Measurements from ENCODE around the gene CEBPG.

CEBPG gene

DNA sequence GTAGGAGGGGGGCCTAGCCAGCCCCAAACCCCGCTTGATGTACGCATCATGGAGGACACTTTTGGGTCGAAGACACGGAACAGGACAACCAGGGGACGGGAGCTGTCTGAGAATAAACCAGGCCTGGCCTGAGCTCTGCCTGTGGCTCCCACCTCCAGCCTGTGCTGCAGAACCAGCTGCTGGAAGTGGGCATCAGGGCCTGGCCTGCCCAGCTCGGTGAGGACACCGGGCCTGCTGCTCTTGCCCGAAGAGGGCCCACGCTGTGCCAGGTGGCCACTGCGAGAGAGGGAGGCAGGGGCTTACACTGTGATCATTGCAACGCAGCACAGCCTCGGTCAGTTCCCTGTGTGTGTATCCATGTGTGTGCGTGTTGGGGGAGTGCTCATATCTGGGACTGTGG, 34.6 kb downstream of the CEBPG start:
- peak; percentile 20 for DNase-seq

DNA sequence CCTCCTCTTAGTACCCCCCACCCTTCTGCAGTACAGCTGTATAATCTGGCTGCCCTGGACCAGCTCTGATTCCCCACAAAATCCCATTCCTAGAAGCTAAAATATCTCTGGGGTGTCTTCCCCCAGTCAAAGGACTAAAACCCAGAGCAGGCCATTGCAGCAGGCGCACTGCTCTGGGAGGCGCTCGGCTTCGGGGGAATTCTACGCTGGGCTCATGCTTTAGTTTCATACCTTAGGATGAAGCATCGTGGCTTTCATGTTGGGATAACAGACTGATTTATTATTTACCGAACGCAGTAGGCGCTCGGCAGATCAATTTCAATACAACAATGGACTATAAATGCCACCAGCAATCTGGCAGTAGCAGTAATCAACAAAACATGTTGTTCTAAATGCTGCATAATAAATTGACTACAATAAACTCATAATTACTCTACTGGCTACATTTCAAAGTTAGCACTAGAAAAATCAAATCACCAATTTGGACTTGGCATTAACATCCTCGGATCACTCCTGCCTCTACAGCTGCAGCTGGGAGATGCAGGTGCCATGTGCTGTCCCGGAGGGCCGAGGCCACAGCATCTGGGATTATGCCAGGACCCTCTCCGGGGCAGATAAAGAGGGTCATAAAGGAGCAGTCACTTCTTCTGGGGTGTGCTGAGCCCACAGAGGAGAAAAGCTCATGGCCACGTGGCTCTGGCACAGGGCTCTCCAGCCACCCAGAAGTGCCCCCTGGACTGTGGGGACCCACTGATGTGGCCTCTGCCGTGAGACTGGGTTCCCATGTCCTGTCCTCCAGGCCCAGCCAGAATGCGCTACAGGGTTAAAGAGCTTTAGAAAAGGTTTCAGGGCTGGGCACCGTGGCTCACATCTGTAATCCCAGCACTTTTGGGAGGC, 35.3 kb downstream of the CEBPG start:
- no peak for DNase-seq

DNA sequence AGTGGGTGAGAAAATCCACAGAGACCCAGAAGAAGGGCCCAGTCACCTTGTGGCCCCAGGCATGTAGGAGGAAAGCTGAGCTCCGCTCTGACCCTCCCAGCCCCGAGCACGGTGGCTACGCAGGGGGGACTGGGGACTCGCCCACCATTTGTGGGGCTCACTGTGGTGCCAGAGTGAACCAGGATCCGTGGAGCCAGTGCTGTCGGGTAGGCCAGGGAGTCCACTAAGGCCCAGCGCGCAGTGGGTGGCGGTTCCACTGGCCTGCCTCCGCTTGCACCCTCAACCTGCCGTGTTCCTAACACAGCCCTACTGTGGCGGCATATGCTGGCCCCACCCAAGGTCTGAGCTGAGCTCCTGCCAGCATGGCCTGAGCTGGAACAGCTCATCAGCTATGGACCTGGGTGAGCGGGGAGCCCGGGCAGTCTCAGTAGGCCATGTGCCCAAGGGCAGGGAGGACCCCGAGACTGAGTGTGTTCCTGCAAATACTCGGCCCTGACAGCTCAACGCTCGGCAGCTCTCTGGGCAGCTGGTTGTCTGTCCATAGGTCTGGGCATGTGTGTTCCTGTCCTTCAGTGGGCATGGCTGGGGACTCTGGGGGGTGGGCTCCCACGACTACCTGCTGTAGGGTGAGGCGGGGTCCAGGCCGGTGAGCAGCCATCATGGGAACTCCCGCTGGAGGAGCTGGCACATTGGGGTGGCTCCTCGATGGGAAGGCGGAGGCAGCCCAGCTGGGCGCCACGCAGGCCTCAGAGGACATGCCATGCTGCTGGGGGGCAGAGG, 36.6 kb downstream of the CEBPG start:
- DNase-seq, result peak; percentile 20

DNA sequence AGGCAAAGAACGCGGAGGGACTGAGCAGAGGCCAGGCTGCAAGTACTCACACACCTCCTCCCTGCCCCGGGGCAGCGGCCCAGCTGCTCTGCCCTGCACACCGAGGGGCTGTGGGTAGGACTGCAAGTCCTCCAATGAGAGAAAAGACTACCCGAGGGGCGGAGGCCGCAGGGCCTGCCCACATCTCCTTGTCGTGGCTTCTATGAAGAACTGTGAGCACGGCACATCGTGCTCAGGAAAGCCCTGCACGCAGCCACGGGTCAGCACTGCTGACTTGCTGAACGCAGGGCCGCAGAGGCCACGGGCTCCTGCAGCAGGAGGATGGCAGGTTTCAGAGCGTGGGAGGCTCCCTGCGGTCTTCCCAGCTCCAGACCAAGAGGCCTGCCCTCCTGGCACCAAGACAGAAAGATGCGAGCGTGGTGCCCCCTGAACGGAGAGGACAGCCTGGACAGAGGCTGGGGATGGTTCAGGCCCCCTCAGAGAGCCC, 37.4 kb downstream of the CEBPG start:
- DNase-seq, result peak; percentile 21

DNA sequence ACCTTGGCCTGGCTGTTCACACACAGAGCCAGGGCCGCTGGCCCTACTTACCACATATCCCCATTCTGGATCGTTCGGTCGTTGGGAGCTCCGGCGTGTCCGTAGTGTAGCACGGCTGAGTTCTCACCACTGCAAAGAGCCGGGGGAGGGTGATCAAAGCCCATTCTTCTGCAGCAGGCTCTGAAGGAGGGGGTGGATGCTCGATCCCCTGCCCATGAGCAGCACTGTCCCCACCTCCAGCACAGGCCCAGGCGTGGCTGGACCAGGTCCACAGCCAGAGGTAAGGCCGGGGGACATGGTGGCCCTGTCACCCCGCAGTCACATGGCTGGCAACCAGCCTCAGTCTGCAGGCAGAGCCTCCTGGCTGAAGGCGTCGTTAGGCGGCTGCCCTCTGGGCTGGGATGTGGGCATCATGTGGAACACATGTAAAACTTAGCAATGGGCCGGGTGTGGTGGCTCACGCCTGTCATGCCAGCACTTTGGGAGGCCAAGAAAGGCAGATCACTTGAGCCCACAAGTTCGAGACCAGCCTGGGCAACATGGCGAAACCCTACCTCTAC, 38.2 kb downstream of the CEBPG start:
- DNase-seq, result peak; percentile 21

- peak; percentile 21 for DNase-seq
Measured at GRCh38 chr19:33412601-33413425, 39.3 kb downstream of the CEBPG start.

GRCh38 chr19:33413426-33413725, 39.9 kb downstream of the CEBPG start:
- DNase-seq, result no peak

DNA sequence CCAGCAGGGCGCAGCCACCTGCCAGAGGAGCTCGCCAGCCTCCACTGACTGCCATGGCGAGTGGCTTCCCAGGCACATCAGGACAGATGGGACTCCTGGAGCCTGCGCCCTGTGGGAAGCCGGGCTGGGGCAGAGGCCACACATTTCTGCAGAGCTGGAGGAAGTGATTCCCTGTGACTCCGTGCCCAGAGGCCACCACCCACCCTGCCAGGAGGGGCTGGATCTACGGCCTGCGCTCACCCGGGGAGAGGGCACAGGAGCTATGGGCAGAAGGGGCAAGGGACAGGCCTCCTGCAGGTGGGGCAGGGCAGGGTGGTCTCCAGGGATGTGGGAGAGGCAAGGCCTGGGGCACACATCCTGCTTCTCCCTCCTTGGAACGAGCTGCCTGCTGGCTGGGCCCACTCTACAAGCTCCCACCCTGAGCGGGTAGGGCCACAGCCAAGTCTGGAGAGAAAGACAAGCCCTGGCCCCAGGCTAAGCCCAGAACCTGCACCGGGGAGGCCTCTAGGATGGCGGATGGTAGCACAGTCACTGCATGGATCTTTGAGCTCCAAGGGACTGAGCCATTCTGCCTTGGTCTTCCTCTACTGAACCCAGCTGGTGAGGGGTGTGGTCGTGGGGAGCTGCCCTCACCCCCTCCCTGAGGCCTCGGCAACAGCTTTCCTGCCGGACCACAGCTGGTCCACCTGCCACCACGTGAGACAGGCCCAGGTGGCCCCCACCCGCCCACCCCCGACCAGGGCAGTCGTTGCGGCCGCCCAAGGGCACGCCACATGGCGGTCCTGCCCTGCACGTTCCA, 40.6 kb downstream of the CEBPG start:
- DNase-seq, result peak; percentile 27

GRCh38 chr19:33414667-33415605, 41.4 kb downstream of the CEBPG start:
- peak; percentile 22 for DNase-seq

DNA sequence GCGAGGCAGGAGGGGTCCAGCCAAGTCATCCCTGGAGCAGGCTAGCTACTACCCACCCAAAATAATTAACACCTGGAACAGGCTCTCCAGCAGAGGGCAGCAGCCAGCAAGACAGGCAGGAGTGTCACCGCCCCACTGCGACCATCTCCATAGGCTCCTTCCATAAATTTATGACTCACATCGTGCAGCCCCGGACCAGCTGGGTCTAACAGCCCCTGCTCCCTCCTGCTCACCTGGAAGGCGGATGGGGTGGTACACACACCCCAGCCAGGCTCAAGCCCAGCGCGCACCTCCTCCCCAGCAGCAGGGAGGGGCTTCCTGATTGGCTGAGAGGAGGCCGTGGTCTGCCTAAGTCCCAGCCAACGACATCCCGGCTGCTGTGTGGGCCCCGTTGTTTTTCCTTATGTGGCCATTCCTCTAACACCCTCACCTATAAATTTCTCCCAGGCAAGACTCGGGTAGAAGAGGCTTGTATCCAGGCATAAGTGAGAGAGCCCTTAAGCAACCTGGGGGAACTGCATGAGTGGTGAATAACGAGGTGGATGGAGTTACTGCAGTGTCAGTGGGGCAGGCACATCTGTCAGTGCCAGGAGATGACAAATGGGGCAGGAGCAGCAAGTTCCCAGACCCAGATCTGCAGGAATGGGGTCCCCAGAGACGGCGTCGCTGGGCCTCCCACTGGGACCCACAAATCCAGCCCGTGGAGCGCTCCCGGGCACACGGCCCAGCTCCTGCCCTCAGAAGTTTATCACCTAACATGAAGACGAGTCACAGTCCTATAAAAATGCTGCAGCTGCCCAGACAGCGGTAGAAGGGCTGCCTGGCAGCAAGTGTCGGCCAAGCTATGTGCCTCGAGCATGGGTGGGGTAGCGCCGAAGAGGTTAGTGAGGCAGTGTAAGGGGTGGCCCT, 43.1 kb downstream of the CEBPG start:
- DNase-seq, result no peak

- DNase-seq, result no peak
Measured at GRCh38 chr19:33417751-33418150, 44.2 kb downstream of the CEBPG start.

GRCh38 chr19:33418461-33418860, 45.0 kb downstream of the CEBPG start:
- DNase-seq, result peak; percentile 5

- no peak for DNase-seq
Measured at GRCh38 chr19:33418871-33419787, 45.6 kb downstream of the CEBPG start.

- DNase-seq, result no peak
Measured at GRCh38 chr19:33419788-33420130, 46.2 kb downstream of the CEBPG start.

GRCh38 chr19:33420821-33421220, 47.3 kb downstream of the CEBPG start:
- DNase-seq, result no peak

DNA sequence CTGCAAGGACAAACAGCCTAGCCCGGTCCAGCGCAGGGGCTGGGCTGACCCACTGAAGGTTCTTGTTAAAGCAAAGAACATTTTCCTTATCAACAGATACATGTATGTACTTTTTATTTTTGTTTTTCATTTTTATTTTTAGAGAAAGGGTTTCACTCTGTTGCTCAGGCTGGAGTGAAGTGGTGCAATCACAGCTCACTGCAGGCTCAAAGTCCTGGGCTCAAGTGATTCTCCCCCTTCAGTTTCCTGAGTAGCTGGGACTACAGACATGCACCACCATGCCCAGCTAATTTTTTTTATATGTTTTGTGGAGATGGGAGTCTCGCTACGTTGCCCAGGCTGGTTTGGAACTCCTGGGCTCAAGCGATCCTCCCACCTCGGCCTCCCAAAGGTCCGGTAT, 47.9 kb downstream of the CEBPG start:
- DNase-seq, result no peak

- no peak for DNase-seq
Measured at GRCh38 chr19:33422369-33423180, 49.1 kb downstream of the CEBPG start.

DNA sequence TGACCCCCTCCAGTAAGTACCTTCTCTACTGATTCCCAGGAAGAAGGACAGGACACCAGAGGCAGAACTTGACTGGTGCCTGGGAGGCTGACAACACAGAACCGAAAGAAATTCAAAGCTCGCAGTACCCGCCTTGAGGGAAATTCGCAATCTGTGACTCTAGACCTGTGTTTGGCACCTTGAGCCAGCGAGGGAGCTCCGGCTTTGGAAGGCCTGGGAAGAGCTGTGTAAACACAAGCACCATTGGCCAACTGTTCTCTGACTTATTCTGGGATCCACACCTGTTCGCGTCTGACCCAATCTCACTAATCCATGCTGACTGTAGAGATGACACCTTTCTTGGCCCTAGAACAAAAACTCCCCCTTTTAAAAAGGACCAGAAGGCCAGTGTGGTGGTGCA, 50.7 kb downstream of the CEBPG start:
- DNase-seq, result no peak
